Activated naive CD4-positive, alpha-beta T cell treated with Interleukin-2 at 50 U/mL for 16 hours (primary cell): Measurements from ENCODE around the gene CLASP1.
"Not testable (repeated sequence)": the region's sequence is repeated elsewhere in the genome, so short reads cannot be mapped to it uniquely, and the experiment has no call there.

Experiments used
- DNase-seq: peaks from one replicate; pipeline ENCODE4 v3.0.0-alpha.2; 2020

CLASP1 gene

DNA sequence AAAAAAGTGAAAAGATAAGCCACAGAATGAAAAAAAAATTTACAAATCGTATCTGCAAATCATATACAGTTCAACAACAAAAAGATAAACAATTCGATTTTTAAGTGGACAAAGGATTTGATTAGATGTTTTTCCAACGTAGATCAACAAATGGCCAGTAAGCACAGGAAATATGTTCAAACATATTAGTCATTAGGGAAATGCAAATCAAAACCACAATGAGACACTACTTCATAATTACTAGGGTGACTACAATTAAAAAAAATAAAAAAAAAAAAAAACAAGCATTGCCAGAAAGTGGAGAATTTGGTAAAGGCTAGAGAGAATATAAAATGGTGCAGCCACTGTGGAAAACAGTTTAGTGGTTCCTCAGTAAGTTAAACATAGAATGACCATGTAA lies 156.9 kb downstream of the CLASP1 start:
- no peak for DNase-seq

DNA sequence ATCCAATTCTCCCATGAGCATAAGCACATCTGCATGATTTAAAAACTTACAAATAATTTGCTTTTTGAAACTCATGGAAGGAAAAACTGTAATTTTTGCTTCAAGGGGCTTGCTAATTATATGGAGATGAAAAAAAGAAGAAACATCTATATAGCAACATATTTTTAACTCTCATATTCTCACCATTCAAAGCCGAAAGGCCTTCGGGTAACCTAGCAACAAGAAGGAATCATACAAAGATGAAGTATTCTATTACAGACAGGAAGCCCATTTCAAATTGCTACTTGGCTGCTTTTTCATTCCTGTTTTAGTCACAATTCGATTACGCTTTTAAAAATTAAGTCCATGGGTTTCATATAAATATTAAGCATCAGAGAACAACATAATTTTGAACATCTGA lies 157.7 kb downstream of the CLASP1 start:
- DNase-seq = no peak

DNA sequence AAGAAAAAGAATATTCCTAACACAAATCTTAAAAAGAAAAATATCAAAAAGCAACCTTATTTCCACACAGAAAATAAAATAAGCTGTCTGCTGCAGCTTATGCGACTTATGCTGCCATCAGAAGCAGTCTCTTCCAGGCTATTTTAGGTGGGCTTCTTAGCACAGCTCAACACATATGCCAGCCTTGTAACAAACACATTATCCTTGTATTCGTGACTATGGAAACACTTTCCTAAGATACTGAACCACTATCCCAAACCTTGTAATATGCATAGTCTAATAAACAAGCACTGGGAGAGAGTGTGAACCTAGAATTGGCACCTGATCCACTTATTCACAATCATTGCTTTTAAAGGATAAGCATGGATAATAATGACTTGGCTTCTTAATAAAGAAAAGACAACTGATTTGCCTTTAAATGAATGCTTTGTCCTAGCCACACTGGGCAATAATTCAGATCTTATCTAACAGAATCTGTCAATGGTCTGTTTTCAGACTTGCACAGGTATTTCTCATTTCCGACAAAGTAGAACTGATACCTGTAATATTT lies 158.6 kb downstream of the CLASP1 start:
- no peak for DNase-seq

DNA sequence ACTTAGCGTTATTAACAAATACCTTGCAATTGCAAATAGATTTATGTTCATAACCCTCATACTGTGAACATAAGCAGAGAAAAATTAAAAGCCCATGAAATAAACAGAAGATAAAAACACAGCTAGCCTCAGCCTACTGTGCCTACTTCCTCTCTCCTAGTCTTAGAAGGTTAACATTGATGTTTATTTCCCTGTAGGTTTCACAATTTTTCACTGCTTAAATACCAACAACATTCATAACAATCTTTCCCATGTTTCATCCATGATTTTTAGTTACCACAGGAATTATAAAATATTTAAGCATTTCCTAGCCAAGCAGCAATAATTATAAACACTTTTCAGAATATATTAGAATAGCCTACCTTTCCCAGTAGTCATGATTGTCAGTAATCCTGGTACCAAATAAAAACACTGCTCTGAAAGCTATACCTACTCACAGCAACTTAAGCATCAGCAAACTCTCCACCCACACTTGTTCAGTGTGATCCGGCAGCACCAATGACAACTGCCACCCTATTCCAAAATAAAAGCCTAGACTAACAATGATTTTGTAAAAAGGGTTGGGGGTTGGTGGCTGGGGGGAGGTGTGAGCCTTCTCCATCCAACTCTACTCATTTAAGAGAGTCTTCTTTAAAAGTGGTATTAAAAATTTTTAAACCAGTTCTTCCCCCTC lies 159.2 kb downstream of the CLASP1 start:
- DNase-seq = no peak

DNA sequence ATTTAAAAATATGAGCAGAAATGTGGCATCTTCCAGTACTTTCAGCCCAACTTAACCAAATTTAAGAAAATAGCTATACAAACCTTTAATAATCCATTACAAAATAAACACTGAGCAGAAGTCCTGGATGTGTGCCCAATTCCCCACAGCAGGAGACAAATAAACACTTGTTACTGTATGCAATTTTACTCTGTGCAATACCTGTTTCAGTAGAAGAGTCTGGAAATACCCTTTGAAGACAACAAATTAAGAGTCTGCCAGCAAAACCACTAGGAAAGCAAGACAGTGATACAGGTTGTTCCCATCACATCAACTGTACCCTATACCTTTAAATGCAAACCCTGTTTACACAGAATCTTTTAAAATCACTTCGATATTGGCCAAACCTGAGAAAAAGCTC lies 160.0 kb downstream of the CLASP1 start:
- no peak for DNase-seq

DNA sequence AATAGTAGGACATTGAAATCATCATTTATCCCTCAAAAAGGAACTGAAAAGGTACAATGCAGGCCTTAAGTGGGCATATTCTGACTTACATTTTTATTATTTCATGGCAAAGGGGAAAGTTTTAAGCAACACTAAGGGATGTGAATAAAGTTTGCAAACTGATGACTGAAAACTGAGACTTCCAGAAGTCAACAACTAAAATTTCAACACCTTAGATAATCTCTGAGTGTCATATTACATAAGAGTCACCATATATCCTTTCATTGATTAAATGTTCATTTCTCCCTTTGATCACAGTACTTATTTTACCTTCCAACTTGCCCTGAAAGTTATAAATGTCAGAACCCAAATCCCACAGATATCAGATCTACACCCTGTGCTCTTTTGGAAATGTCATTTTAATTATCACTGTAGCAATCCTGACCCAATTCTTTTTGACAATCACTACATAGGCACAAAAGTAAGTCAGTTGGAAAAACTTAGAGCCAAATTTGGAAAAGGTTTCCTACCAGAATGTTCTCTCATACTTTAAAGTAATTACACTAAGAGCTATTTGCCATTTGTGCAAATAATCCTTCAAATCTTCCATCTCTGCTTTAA lies 163.0 kb downstream of the CLASP1 start:
- no peak for DNase-seq

DNA sequence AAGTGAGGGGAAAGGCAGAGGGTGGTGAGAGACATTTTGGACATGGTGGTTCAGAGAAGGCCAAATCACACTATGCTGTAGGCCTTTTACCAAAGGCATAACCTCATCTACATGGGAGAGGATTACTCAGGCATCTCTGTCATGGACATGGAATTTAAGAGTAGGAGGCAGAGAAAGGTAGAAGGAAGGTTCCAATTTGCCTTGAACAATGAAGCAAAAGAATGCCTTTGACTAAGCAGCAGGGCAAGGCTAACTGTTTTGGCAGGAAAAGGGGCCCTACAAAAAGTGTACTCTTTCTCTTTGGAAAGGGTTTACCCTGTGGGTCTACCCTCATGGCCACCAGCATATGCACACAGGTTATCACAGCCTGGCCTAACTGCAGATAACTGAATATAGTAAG lies 164.2 kb downstream of the CLASP1 start:
- DNase-seq = no peak

DNA sequence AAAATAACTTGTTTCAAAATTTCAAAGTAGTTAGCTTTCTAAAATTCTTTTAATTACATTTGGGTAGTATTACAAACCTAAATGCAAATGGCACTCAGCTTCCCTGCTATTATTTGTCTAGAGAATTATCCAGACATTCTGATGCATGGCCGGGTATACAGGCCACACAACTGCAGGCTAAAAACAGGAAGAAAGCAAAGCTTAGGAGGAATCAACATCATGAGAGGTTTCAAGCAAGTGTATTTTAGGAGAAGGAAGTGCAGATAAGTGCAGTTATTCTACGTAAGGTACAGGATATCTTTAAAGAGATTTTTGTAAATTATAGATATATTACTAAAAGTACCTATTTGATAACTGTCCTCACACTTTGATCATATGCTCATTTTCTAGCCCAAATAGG lies 165.4 kb downstream of the CLASP1 start:
- DNase-seq = no peak

DNA sequence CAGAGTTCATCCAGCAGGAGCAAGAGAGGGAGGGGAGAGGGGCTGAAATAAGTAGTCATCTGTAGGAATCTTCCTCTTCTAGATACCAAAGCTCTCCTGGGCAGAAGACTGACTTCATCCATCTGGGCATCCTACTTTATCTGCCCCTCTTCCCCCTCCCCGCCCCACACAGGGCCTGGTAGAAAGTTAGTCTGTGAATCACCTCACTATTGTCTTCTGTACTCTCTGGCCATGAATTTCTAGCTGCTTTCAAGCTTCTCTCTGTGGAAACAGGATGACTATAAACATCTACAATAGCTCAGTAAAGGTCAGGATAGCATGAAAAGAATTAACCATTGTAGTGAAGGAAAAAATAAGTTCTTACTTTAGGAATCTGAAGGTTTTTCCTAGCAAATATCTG lies 166.2 kb downstream of the CLASP1 start:
- no peak for DNase-seq

DNA sequence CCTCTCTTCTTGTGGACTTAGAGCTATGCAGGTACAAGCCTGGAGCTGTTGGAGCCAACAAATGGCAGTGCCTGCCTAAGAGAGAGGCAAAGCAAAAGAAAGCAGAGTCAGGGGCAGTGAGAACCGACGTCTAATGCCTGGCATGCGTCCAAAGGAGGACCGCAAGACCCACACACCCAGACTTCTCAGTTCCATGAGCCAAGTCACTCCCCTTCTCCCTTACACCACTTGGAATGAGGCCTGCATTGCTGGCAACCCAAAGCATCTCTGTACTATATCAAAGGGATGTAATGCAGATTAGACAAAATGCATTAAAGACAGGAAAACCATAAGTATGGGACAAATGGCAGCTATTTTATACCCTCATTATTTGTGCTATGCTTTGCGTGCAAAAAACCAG lies 168.4 kb downstream of the CLASP1 start:
- no peak for DNase-seq

DNA sequence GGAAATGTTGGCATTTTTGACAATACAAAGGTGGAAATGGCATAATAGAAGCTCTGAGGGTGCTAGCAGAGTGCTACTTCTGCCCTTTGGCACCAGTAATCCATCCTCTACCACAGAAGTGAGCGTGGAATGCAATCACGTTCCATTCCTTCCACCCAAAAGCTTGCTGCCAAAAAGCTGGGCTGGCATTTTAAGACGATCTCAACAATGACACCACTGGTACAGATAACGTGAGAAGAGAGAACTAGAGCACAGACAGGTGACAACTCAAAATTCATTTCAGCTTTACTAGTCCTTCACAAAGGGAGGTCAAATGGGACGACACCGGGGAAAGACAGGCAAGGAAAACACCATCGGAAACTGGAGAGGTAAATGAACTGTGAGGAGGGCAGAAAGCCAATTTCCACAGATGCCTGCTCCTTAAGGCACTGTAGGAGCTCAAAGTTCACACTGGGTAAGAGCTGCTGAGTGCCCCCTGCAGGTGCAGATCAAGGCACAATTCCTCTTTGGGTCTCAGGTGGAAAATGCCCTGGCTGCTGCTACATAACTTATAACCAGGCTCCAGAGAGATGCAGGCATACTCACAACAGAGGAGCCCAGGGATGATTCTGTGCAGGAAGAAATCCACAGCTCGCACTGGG lies 169.3 kb downstream of the CLASP1 start:
- no peak for DNase-seq

DNA sequence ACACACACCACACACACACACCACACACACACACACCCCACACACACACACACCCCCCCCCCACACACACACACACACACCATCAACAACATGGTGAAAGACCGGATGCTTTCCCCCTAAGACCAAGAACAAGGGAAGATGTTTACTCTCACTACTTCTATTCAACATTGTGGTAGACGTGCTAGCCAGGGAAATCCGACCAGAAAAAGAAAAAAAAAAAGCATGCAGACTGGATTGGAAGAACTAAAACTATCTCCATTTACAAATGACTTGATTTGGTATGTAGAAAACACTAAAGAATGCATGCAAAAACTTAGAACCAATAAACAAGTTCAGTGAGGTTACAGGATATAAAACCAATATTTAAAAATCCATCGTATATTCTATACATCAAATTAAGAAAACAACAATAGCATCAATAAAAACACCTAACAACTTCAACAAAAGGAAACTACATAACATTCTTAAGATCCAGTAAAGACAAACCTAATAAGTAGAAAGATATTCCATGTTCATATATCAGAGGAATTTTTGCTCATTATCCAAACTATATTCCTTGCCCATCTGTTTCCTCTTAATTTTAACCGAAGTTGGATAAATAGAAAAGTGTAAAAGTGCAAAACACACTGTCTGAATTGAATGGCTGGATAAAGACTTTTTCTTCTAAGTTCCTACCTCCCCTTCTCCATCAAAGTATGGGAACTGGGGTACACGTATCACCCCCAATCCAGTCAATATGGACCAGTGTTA lies 170.1 kb downstream of the CLASP1 start:
- DNase-seq = no peak

DNA sequence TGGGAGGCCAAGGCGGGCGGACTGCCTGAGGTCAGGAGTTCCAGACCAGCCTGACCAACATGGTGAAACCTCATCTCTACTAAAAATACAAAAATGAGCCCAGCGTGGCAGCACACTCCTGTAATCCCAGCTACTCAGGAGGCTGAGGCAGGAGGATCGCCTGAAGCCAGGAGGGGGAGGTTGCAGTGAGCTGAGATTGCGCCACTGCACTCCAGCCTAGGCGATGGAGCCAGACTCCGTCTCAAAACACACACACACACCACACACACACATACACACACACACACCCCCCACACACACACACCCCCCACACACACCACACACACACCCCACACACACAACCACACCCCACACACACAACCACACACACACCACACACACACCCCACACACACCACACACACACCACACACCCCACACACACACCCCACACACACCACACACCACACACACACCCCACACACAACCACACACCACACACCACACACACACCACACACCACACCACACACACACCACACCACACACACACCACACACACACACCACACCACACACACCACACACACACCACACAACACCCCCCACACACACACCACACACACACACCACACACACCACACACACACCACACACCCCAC lies 170.8 kb downstream of the CLASP1 start:
- DNase-seq = not testable (repeated sequence)

DNA sequence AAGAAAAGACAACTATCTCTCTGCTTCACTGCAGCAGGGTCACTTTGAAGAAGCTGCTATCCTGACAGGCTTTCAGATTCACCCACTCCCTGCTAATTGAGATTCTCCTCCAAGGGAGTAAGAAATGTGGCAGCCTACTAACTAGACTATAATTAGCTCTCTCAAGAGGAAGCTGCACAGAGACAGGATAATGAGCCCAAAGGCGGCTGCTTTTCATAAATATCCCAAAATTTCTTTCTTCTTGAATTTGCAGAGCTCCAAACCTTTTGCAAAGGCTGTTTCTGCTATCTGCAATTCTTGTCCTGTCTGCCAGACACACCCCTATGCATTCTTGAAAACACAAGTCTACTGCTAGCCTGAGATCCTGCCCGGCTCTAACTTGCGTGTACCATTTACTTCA lies 172.6 kb downstream of the CLASP1 start:
- no peak for DNase-seq

DNA sequence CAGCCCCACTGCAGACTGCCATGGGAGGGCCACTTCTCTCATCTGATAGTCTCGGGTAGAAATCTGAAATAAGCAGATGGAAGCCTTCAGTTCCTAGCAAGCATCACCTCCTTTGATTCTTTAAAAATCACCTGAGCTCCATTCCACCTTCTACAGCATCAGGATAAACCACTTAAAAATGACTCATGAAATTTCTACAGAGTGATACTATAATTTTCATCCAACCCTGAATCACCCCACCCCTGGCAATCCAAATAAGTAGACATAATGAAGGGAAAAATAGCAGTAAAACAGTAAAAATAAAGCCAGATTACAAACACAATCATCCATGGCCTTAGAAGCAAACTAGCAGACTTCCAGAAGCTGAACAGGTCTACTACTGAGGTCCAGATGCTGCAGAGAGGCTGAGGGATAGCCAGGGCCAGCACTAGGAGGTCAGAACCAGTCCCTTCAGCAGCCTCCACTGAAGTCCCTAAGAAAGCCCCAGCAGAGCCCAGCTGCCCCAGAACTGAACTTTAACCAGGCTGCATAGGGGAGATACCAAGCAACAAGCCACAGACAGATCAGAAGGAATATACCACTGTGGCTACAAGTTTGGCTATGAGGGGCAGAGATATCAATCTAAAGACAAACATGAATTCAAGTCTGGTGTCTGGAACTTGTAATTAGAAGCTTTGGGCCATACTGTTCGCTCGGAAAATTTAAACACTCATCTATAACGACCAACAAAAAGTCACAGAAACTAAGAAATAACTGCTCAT lies 173.3 kb downstream of the CLASP1 start:
- DNase-seq = no peak

DNA sequence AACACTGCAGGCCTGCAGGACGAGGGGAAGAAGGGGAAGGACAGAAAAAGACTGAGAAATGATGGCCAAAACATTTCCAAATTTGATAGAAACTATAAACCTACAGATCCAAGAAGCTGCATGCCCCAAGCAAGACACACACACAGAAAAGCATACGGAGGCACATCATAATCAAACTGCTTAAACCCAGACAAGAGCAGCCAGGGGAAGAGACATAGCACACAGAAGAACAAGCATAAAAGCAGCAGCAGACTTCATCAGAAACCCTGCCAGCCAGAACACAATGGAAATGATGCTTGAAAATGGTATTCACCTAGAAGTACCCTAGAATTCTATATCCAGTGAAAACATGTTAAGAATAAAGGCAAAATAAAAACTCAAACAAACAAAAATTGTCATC lies 175.8 kb downstream of the CLASP1 start:
- DNase-seq = no peak

DNA sequence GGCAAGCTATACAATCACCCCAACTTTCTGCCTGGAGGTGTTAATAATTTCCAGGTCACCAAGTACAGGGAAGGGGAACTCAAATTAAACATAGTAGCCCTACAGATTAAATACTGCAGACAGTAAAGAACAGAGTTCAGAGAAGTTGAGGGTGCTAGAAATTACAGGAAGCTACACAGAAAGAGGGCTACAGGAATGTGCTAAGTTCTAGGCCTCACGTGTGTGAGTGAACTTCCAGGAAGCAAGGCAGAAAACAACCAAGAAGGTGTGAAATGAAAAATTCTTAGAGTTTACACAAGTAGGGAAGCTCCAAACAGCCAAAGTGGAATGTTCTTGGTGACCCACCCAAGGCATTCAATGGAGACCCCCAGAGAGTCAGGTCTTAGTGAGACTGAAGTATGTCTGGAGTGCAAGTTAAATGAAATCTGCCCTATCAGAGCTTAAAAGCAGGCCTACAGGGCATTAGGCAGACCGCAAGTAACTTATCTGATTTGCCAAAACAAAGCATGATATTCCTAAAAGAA lies 176.7 kb downstream of the CLASP1 start:
- DNase-seq = no peak

DNA sequence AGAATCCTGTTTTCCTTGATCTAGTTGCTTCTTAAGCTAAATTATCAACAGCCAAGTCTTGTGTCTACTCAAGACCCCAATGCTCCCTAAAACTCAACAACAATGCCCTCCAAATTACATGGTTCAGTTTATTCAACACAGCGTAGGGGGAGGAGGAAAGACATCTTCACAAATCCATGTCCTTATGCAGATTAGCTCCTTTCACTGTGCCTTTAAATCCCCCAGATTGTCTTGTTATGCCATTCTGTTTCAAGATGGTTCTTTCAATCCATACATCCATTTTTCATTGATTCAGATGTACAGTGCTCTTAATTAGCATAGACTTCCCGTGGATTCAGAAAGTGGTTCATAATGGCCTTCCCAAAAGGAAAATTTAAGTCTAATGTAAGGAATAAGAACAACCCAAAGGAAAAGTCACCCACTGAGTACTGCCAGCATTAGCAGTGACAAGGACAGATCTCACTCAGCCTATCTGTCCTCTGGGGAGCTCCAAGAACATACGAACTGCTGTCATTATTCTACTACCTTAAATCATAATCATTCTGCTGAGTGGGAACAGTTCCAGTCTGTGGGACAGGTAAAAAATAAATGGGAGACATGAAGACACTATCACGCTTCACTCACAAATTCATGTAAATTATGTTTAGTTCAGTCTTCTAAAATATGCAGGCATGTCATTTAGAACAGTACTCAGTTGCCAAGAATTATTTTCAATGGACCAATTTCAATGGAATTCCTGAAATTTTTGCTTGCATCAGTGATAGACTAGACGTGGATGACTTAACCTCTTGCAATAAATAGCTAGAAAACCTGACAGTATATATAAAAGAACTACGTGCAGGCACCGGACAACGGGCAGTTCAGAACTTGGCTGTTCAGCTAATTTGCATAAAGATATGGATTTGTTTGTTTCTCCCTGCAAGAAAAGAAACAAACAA lies 177.5 kb downstream of the CLASP1 start:
- DNase-seq = no peak

DNA sequence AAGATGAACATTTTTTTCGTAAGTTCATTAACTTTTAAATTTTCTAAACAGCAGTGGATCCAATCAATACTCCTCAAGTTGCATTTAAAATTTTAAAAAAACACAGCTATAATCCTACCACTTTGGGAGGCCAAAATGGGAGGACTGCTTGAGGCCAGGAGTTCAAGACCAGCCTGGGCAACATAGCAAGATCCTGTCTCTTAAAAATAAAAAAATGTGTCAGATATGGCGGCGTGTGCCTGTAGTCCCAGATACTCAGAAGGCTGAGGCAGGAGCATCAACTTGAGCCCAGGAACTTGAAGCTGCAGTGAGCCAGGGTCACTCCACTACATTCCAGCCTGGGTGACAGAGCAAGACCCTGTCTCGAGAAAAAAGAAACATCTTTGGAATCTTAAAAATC lies 178.3 kb downstream of the CLASP1 start:
- DNase-seq = no peak

DNA sequence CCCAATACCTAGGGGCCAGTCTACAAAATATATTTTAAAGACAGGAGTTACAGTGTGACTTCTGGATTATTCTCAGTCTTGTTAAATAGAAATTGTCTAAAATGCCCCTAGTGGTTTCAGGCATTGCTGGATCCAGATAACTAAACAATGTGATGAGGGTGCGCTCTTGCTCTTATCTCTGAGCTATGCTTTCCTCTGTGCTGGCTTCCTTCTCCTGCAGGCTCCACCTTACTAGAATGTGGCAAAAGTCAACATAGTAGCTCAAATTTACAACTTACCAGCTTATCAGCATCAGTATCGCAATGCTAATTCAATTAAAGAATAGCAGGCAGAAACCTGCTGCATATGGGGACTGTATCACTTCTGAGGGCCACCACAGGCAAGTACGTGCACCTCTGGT lies 179.9 kb downstream of the CLASP1 start:
- no peak for DNase-seq

DNA sequence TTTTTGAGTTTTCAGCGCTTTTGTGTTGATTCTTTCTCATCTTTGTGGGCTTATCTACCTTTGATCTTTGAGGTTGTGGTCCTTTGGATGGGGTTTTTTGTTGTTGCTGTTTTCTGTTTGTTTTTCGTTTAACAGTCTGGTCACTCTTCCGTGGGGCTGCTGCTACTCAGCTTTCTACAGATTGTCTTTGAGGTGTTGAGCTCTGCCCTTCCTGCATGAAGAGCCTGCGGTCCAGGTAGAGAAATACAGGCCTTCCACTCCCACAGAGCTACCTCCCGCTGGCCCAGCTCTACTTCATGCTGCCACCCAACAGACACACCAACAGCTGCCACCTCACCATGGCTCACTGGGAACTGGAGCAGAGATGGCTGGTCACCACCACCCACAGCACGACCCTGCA lies 180.3 kb downstream of the CLASP1 start:
- no peak for DNase-seq
